ENCODE measurements around the gene PTPRO. TPM values are rescaled to one million over a fixed set of nuclear protein-coding genes. Genes with fewer than 3 reads are reported as not detected.

The PTPRO gene
- total RNA-seq, 1 donor from 2014 or later = 0.74 TPM

GRCh38 chr12:15544589-15544988 lies 222.3 kb downstream of the PTPRO start:
- Mint-ChIP-seq H3K4me3 (ENCODE audit: unreplicated experiment) (no peak overlapping the region), H3K27me3 (ENCODE audit: unreplicated experiment) (no peaks in the 10 kb centered on the region), H3K27ac (ENCODE audit: unreplicated experiment) (no peak overlapping the region), H3K36me3 (ENCODE audit: low read depth, unreplicated experiment) (no peaks in the 10 kb centered on the region), H3K4me1 (ENCODE audit: unreplicated experiment) (peaks cover 9% of the 10 kb centered on the region), H3K9me3 (ENCODE audit: unreplicated experiment) (no peaks in the 10 kb centered on the region)
- no peak for DNase-seq (ENCODE audit: low spot score)
- no peak for TF ChIP-seq CTCF (IDR thresholded peaks at IDR 0.05; ENCODE audit: unreplicated experiment)

- DNase-seq (ENCODE audit: low spot score) = no peak
- no peak for TF ChIP-seq CTCF (IDR thresholded peaks at IDR 0.05; ENCODE audit: unreplicated experiment)
- no peak overlapping the region for H3K27ac Mint-ChIP-seq (ENCODE audit: unreplicated experiment)
- no peaks in the 10 kb centered on the region for H3K36me3 Mint-ChIP-seq (ENCODE audit: low read depth, unreplicated experiment)
- no peak overlapping the region for H3K4me3 Mint-ChIP-seq (ENCODE audit: unreplicated experiment)
- H3K27me3 Mint-ChIP-seq (ENCODE audit: unreplicated experiment) = no peaks in the 10 kb centered on the region
- H3K9me3 Mint-ChIP-seq (ENCODE audit: unreplicated experiment) = no peaks in the 10 kb centered on the region
- H3K4me1 Mint-ChIP-seq (ENCODE audit: unreplicated experiment) = peaks cover 9% of the 10 kb centered on the region
Observed at GRCh38 chr12:15545334-15545733, 223.0 kb downstream of the PTPRO start.

- no peak for DNase-seq (ENCODE audit: low spot score)
- H3K36me3 Mint-ChIP-seq (ENCODE audit: low read depth, unreplicated experiment) = no peaks in the 10 kb centered on the region
- no peaks in the 10 kb centered on the region for H3K27me3 Mint-ChIP-seq (ENCODE audit: unreplicated experiment)
- no peak overlapping the region for H3K27ac Mint-ChIP-seq (ENCODE audit: unreplicated experiment)
- no peak overlapping the region for H3K4me3 Mint-ChIP-seq (ENCODE audit: unreplicated experiment)
- TF ChIP-seq CTCF (IDR thresholded peaks at IDR 0.05; ENCODE audit: unreplicated experiment) = no peak
- H3K4me1 Mint-ChIP-seq (ENCODE audit: unreplicated experiment) = peaks cover 9% of the 10 kb centered on the region
- no peaks in the 10 kb centered on the region for H3K9me3 Mint-ChIP-seq (ENCODE audit: unreplicated experiment)
Observed at GRCh38 chr12:15546102-15546701, 223.9 kb downstream of the PTPRO start.

GRCh38 chr12:15547063-15547462 lies 224.8 kb downstream of the PTPRO start:
- no peaks in the 10 kb centered on the region for H3K27me3 Mint-ChIP-seq (ENCODE audit: unreplicated experiment)
- no peaks in the 10 kb centered on the region for H3K9me3 Mint-ChIP-seq (ENCODE audit: unreplicated experiment)

More at GRCh38 chr12:15547063-15547462, 224.8 kb downstream of the PTPRO start:
- H3K4me3 Mint-ChIP-seq (ENCODE audit: unreplicated experiment) = no peak overlapping the region
- TF ChIP-seq CTCF (IDR thresholded peaks at IDR 0.05; ENCODE audit: unreplicated experiment) = no peak
- no peak for DNase-seq (ENCODE audit: low spot score)
- peaks cover 9% of the 10 kb centered on the region for H3K4me1 Mint-ChIP-seq (ENCODE audit: unreplicated experiment)
- H3K36me3 Mint-ChIP-seq (ENCODE audit: low read depth, unreplicated experiment) = no peaks in the 10 kb centered on the region
- H3K27ac Mint-ChIP-seq (ENCODE audit: unreplicated experiment) = no peak overlapping the region

Measured in endothelial cell (in vitro differentiated cells).